ENCODE data around the gene PXMP4.

PXMP4 gene

DNA sequence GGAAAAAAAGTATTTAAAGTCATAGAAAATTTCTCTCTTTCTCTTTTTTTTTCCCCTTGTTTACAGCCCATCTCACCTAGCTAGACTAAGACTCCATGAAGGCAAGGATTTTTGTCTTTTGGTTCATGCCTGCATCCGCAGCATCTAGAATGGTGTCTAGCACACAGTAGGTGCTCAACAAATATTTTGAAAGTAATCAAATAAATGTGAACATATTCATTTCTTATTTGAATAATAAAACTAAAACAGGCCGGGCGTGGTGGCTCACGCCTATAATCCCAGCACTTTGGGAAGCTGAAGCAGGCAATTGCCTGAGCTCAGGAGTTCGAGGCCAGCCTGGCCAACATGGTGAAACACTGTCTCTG is 7.0 kb upstream of the PXMP4 start:
- no peak overlapping the region for H3K4me3 ChIP-seq (ENCODE audit: low read depth, low read length)
- no peak for DNase-seq (ENCODE audit: low read depth)
- TF ChIP-seq, protein P1, sequence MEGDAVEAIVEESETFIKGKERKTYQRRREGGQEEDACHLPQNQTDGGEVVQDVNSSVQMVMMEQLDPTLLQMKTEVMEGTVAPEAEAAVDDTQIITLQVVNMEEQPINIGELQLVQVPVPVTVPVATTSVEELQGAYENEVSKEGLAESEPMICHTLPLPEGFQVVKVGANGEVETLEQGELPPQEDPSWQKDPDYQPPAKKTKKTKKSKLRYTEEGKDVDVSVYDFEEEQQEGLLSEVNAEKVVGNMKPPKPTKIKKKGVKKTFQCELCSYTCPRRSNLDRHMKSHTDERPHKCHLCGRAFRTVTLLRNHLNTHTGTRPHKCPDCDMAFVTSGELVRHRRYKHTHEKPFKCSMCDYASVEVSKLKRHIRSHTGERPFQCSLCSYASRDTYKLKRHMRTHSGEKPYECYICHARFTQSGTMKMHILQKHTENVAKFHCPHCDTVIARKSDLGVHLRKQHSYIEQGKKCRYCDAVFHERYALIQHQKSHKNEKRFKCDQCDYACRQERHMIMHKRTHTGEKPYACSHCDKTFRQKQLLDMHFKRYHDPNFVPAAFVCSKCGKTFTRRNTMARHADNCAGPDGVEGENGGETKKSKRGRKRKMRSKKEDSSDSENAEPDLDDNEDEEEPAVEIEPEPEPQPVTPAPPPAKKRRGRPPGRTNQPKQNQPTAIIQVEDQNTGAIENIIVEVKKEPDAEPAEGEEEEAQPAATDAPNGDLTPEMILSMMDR (IDR thresholded peaks at IDR 0.05; ENCODE audit: insufficient read depth, low read depth, low read length, missing control alignments) = no peak

DNA sequence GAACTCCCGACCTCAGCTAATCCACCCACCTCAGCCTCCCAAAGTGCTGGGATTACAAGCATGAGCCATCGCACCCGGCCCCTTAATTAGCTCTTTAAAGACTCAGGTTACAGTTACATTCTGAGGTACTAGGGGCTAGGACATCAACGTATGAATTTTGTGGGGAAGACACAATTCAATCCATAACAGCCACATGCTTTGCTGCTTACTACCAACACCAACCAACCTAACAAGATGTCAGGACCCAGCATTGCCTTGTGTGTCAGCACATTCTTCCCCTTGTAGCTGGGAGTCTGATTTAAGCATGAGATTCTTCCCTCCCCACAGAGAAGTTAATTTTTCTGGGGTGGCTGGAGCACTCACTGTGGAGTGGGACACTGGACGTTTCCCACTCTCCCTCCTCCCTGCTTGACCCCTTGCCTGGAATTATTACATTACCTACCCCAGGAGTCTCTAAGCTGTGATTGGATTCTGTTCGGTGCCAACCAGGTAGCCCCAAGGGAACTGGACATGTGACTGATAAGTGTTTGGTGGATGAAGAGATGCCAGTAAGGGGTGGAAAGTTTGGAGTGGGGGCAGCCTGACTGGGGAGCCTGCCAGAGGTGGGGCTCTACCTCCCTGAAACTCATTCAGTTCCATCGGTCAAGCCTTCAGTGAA is 5.6 kb upstream of the PXMP4 start:
- no peak for DNase-seq (ENCODE audit: low read depth)
- TF ChIP-seq, protein P1 (IDR thresholded peaks at IDR 0.05; ENCODE audit: insufficient read depth, low read depth, low read length, missing control alignments) = no peak
- no peak overlapping the region for H3K4me3 ChIP-seq (ENCODE audit: low read depth, low read length)

DNA sequence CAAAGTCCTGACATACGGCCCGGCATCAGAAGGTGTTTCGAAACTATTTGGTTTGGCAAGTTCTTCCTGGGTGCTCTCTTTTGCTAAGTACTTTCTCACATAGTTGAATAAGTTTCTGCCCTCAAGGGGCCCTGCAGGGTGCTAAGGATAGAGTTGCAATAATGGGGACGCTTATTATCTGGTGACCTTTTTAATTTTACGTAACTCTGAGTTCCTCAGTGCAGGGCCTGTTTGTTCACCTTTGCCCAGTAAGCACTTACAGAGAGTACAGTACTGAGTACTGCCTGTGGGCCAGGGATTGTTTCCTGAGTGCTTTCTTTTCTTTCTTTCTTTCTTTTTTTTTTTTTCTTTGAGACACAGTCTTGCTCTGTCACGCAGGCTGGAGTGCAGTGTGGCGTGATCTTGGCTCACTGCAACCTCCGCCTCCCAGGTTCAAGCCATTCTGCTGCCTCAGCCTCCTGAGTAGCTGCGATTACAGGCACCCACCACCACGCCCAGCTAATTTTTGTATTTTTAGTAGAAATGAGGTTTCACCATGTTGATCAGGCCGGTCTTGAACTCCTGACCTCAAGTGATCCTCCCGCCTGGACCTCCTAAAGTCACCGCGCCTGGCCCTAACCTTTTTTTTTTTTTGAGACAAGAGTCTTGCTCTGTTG is 4.5 kb upstream of the PXMP4 start:
- no peak for DNase-seq (ENCODE audit: low read depth)
- H3K4me3 ChIP-seq (ENCODE audit: low read depth, low read length) = no peak overlapping the region
- TF ChIP-seq, protein P1 (IDR thresholded peaks at IDR 0.05; ENCODE audit: insufficient read depth, low read depth, low read length, missing control alignments) = no peak

DNA sequence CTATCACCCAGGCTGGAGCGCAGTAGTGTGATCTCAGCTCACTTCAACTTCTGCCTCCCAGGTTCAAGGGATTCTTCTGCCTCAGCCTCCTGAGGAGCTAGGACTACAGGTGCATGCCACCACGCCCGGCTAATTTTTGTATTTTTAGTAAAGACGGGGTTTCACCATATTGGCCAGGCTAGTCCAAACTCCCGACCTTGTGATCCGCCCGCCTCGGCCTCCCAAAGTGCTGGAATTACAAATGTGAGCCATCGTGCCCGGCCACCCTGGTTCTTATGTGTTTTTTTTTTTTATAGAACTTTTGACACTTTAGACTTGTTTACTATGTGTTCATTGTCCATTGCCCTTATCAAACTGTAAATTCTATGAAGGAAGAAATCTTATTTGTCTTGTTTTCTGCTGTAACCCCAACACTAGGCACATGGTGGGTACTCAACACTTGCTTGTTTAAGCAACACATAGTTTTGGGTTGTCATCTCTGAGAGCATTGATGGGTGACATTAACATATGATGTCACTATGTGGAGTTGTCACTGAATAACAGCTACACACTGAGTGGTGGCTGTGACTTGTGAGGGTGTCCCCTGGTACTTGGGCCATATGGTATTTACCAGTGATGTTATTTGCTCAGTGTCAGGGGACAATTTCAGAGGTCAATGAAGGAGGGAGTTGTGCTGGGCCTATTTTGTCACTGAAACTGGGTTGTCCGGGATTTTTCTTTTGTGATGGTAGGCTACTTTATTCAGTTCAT is 1.5 kb upstream of the PXMP4 start:
- no peak overlapping the region for H3K4me3 ChIP-seq (ENCODE audit: low read depth, low read length)
- no peak for DNase-seq (ENCODE audit: low read depth)
- TF ChIP-seq, protein P1 (IDR thresholded peaks at IDR 0.05; ENCODE audit: insufficient read depth, low read depth, low read length, missing control alignments) = no peak

DNA sequence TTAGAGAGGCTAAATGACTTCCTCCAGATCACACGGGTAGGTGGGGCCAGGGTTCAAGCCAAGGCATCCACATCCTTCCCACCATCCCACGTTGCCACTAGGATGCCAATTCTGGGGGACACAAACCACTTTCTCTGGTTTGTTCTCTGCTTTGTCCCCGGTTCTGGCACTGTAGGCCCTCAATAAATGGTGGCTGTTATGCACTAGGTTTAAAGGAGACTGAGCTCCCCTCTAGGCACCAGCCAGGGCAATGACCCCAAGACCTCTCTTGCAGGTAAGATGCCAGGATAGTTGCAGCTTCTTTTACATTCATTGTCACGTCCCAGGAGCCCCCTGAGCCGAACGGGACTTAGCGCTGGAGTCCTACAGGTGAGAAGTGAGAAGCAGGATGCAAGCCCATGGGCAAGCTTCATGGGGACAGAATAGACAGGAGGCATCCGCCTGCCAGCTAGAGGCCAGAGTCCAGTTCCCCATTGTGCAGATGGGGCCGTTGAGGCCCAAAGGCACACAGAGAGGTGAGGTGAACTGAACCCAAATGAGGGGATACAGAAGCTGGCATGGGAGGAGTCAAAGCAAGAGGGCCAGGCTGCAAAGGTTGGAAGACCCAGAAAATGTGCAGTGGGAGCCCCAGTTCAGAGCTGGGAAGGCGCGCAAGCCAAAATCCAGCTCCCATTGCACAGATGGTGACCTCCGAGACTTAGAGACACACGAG is 677 bp downstream of the PXMP4 start:
- DNase-seq (ENCODE audit: low read depth) = no peak
- TF ChIP-seq, protein P1 (IDR thresholded peaks at IDR 0.05; ENCODE audit: insufficient read depth, low read depth, low read length, missing control alignments) = no peak
- peak overlapping the region; percentile 82 for H3K4me3 ChIP-seq (ENCODE audit: low read depth, low read length)

DNA sequence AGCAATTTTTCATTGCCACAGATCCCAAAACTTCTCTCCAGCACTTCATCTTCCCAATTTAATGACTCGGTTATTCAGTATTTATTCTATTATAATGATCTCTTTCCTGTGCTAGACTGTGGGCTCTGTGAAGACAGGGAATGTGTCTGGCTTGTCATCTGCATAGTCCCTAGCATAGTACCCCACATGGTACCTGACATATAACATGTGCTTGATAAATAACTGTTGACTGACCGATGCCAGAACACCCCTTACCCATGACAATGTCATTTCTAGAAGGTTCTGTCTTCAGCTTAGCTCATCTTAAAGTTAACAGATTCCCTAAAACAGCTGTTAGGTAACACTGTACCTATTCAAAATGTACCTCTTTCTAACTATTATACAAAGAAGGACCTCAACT is 3.6 kb downstream of the PXMP4 start:
- TF ChIP-seq, protein P1 (IDR thresholded peaks at IDR 0.05; ENCODE audit: insufficient read depth, low read depth, low read length, missing control alignments) = no peak
- no peak overlapping the region for H3K4me3 ChIP-seq (ENCODE audit: low read depth, low read length)
- no peak for DNase-seq (ENCODE audit: low read depth)

All from GM12865 (cell line).